ENCODE results near the gene ZNF524.

ZNF524 gene

GRCh38 chr19:55617426-55617825, 17.3 kb downstream of the ZNF524 start:
- Histone ChIP-seq H3K4me3 (ENCODE audit: low read length) (no peak overlapping the region), H3K36me3 (replicated peaks; ENCODE audit: insufficient read depth, low read length) (no peaks in the 10 kb centered on the region), H3K27me3 (replicated peaks; ENCODE audit: insufficient read depth, low read length) (no peaks in the 10 kb centered on the region), H3K4me2 (ENCODE audit: low read depth, low read length) (no peak overlapping the region), H3K27ac (ENCODE audit: low read length) (no peak overlapping the region), H3F3A (ENCODE audit: insufficient read depth, low read length) (no peaks in the 10 kb centered on the region), H3K79me2 (ENCODE audit: low read length) (0 out of 2 replicates have a peak, but pooled peaks cover 3% of the 10 kb centered on the region), H4K20me1 (ENCODE audit: insufficient read depth, low read length) (no peaks in the 10 kb centered on the region), H3K9me2 (replicated peaks; ENCODE audit: insufficient read depth, low read length) (no peaks in the 10 kb centered on the region), H2AFZ (ENCODE audit: low read length) (no peak overlapping the region), H3K9ac (ENCODE audit: low read length) (no peak overlapping the region), H3K4me1 (ENCODE audit: low read length) (no peaks in the 10 kb centered on the region), H3K9me3 (replicated peaks; ENCODE audit: insufficient read depth, low read length) (no peaks in the 10 kb centered on the region)
- DNase-seq: no peak
- no peak for TF ChIP-seq CTCF (IDR thresholded peaks at IDR 0.05; ENCODE audit: low read length)
- no peak for TF ChIP-seq EZH2phosphoT487 (IDR thresholded peaks at IDR 0.05; ENCODE audit: low read length)
- TF ChIP-seq EZH2 (optimal IDR thresholded peaks at IDR 0.05; ENCODE audit: low read depth, low read length): no peak

- no peaks in the 10 kb centered on the region for H3K9me3 ChIP-seq (replicated peaks; ENCODE audit: insufficient read depth, low read length)
- H3K9ac ChIP-seq (ENCODE audit: low read length): no peak overlapping the region
- no peaks in the 10 kb centered on the region for H3K9me2 ChIP-seq (replicated peaks; ENCODE audit: insufficient read depth, low read length)
- no peaks in the 10 kb centered on the region for H3K79me2 ChIP-seq (ENCODE audit: low read length)
- no peak overlapping the region for H3K27ac ChIP-seq (ENCODE audit: low read length)
- no peak overlapping the region for H3K4me3 ChIP-seq (ENCODE audit: low read length)
- H3K27me3 ChIP-seq (replicated peaks; ENCODE audit: insufficient read depth, low read length): no peaks in the 10 kb centered on the region
- H3K4me2 ChIP-seq (ENCODE audit: low read depth, low read length): no peak overlapping the region
- H2AFZ ChIP-seq (ENCODE audit: low read length): no peak overlapping the region
- H4K20me1 ChIP-seq (ENCODE audit: insufficient read depth, low read length): no peaks in the 10 kb centered on the region
- DNase-seq: no peak
- H3K36me3 ChIP-seq (replicated peaks; ENCODE audit: insufficient read depth, low read length): no peaks in the 10 kb centered on the region
- H3K4me1 ChIP-seq (ENCODE audit: low read length): no peaks in the 10 kb centered on the region
- TF ChIP-seq CTCF (IDR thresholded peaks at IDR 0.05; ENCODE audit: low read length): no peak
- TF ChIP-seq EZH2 (optimal IDR thresholded peaks at IDR 0.05; ENCODE audit: low read depth, low read length): no peak
- TF ChIP-seq EZH2phosphoT487 (IDR thresholded peaks at IDR 0.05; ENCODE audit: low read length): no peak
- 0 out of 2 replicates have a peak, but pooled peaks cover 3% of the 10 kb centered on the region for H3F3A ChIP-seq (ENCODE audit: insufficient read depth, low read length)
Measured at GRCh38 chr19:55618426-55618825, 18.3 kb downstream of the ZNF524 start.

- H3F3A ChIP-seq (ENCODE audit: insufficient read depth, low read length): 0 out of 2 replicates have a peak, but pooled peaks cover 9% of the 10 kb centered on the region
- no peaks in the 10 kb centered on the region for H3K9me2 ChIP-seq (replicated peaks; ENCODE audit: insufficient read depth, low read length)
- H3K27ac ChIP-seq (ENCODE audit: low read length): no peak overlapping the region
- no peaks in the 10 kb centered on the region for H3K4me1 ChIP-seq (ENCODE audit: low read length)
- no peak for TF ChIP-seq EZH2 (optimal IDR thresholded peaks at IDR 0.05; ENCODE audit: low read depth, low read length)
- TF ChIP-seq EZH2phosphoT487 (IDR thresholded peaks at IDR 0.05; ENCODE audit: low read length): no peak
- TF ChIP-seq CTCF (IDR thresholded peaks at IDR 0.05; ENCODE audit: low read length): no peak
- no peaks in the 10 kb centered on the region for H3K9me3 ChIP-seq (replicated peaks; ENCODE audit: insufficient read depth, low read length)
- H4K20me1 ChIP-seq (ENCODE audit: insufficient read depth, low read length): no peaks in the 10 kb centered on the region
- H3K4me2 ChIP-seq (ENCODE audit: low read depth, low read length): no peak overlapping the region
- H3K9ac ChIP-seq (ENCODE audit: low read length): no peak overlapping the region
- no peak for DNase-seq
- no peaks in the 10 kb centered on the region for H3K36me3 ChIP-seq (replicated peaks; ENCODE audit: insufficient read depth, low read length)
- no peak overlapping the region for H3K4me3 ChIP-seq (ENCODE audit: low read length)
- no peak overlapping the region for H2AFZ ChIP-seq (ENCODE audit: low read length)
- H3K79me2 ChIP-seq (ENCODE audit: low read length): no peaks in the 10 kb centered on the region; the same call in 1 of the 2 replicates
- no peaks in the 10 kb centered on the region for H3K27me3 ChIP-seq (replicated peaks; ENCODE audit: insufficient read depth, low read length)
Measured at GRCh38 chr19:55619286-55619685, 19.2 kb downstream of the ZNF524 start.
